HG03135 (cell line): ENCODE measurements around the gene SPIRE2.
"Not testable (repeated sequence)": the region's sequence is repeated elsewhere in the genome, so short reads cannot be mapped to it uniquely, and the experiment has no call there.

Source experiments
- ATAC-seq: cut with Tn5 transposase; IDR thresholded peaks from one replicate; pipeline ENCODE4 v1.9.1; 2021; ENCODE audit warnings: mild to moderate bottlenecking, moderate library complexity; ENCODE audit not compliant: unreplicated experiment

SPIRE2 gene

GRCh38 chr16:89828199-89828869 is at the start of gene SPIRE2:
Gene SPIRE2 (plus strand): TSS chr16:89828475. CDS start chr16:89828551, 76 bp downstream.
- ATAC-seq = peak; percentile 60

- no peak for ATAC-seq
These were observed 48.9 kb upstream of the SPIRE2 start for GRCh38 chr16:89779231-89779908.

DNA sequence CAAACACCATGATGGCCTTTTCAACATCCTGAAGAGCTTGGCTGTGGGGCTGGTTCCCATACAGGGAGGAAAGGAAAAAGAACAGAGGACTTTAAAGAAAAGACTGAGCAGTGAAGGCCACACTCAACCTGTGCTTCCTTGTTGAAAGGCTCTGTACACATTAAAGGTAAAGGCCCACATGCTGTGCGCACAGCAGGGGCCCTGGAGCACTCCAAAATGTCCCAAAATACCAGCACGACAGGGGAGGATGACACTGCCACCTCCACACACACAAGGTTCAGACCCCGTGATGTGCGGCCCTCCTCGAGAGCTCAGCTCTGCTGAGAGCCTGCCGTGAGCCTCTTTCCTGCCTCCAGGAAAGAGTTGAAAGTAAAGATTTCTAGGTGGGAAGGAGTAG is 48.4 kb upstream of the SPIRE2 start:
- ATAC-seq = no peak

DNA sequence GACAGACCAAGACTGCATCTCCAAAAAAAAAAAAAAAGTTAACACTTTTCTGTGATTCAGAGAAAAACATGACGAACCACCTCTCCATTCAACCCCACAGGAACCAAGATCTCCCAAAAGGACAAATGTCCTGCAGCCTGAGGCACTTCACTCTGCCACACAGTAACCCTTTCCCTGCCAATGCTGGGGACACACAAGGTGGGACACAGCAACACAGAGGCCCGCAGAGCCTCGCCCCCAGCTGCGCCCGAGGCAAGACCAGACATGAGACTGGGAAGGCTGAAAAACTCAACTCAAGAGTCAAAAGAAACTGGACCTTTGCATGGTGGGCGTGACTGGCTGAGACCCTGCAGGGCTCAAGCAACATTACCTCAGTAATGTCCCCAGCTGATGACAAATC is 45.8 kb upstream of the SPIRE2 start:
- no peak for ATAC-seq

DNA sequence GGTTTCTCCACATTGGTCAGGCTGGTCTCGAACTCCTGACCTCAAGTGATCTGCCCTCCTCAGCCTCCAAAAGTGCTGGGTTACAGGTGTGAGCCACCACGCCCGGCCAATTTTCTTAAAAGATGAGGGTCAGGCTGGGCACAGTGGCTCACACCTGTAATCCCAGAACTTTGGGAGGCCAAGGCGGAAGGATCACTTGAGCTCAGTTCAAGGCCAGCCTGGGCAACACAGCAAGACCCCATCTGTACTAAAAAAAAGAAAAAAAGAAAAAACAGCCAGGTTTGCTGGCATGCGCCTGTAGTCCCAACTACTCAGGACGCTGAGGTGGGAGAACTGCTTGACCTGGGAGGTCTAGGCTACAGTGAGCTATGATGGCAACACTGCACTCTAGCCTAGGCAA is 44.3 kb upstream of the SPIRE2 start:
- ATAC-seq = not testable (repeated sequence)

DNA sequence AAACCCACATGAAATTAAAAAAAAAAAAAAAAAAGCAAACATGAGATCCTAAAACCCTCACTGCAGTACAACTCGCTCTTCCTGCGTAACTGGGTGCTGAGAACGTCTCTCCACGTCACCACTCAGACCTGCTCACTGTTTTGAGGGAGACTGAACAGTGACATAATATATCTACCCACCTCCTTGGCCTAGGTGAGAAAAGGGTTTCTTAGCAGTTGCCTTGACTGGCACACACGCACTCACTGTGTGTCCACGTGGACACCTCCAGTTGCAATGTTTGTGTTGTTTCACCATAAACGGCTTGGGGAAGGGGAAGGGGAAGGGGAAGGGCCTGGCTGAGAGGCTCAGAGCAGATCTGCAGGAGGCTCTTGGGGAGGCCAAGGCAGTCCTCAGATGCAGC is 43.9 kb upstream of the SPIRE2 start:
- no peak for ATAC-seq

DNA sequence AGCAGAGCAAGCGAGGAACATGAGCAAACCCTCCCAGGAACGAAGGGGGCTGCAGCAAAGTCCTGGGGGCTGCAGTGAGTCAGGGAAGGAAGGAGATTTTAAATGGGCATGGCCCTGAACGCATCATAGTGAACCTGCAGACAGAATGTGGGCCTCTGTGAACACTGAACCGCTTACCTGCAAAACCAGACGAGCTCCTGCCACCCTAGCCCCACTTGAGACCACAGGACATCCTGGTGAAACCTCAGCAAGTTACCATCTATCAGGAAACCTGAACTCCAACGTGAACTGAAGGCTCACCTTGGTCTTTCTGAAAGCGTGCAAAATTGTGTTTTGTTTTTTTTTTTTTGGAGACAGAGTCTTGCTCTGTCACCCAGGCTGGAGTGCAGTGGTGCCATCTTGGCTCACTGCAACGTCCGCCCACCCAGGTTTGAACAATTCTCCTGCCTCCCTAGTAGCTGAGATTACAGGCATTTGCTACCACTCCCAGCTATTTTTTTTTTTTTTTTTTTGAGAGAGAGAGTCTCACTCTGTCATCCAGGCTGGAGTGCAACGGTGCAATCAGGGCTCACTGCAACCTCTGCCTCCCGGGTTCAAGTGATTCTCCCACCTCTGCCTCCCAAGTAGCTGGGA is 42.6 kb upstream of the SPIRE2 start:
- ATAC-seq = no peak

DNA sequence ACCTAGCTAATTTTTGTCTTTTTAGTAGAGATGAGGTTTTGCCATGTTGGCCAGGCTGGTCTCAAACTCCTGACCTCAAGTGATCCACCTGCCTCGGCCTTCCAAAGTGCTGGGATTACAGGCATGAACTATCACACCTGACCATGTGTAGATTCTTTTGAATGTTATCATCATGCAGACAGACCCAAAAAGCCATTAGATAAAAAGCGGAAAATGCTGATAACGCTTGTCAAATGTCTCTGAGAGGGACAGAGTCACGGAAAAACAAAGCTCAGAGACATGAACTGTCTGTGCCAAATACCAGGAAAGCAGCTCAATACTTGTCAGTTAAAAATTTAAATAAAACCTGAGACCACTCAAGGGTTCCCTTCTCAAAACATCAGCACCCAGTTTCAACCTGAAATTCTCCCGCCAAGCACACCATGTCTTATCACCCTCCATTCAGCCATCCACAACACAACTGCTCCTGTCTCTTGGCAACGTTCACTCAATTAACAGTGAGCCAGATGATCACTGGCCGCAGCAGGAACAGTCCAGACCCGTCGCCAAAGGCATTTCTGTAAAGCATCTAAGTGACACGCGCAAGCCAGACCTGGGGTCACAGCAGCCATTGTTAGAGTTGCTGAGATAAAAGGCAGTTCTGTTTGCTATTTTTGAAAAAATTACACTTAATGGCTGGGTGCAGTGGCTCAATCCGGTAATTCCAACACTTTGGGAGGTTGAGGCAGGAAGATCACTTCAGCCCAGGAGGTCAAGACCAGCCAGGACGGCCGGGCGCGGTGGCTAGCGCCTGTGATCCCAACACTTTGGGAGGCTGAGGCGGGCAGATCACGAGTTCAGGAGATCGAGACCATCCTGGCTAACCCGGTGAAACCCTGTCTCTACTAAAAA is 41.6 kb upstream of the SPIRE2 start:
- no peak for ATAC-seq

DNA sequence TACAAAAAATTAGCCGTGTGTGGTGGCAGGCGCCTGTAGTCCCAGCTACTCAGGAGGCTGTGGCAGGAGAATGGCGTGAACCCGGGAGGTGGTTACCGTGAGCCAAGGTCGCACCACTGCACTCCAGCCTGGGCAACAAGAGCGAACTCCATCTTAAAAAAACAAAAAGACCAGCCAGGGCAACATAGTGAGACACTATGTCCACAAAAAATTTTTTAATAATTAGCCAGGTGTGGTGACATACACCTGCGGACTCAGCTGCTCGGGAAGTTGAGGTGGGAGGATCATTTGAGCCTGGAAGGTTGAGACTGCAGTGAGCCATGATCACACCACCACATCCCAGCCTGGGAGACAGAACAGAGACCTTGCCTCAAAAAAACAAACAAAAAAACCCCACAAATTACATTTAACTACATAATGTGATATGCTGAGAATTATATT is 40.9 kb upstream of the SPIRE2 start:
- no peak for ATAC-seq

DNA sequence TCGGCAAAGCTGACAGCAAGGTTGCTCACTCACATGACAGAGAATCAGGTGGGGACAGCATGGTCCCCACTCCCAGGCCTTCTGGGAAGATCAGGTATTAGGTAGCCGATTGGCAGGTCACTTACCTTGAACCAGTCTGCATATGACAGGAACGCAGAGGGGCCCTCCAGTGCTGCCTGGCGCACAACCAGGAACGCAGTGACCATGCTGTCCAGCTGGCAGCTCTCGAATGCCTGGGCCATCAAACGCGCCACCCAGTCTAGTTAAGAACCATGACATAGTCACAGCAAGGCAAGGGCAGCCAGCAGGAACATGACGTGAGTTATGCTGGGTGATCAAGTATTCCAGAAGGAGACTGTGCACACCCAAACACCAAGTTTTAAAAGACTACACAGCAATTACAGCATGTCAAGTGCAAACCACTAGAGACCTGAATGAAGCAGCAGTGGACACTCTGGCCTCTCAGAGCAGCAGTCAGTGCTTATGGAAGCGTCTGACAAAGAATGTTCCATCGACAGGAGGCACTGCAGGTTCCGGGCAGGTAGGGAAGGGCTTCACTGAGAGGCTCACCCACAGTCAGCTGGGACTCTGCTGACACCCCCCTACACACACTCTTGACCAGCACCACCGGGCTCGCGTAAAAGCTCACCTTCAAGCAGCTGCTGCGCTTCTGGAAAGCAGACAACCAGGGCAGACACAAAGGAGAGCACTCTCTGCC is 36.8 kb upstream of the SPIRE2 start:
- no peak for ATAC-seq

GRCh38 chr16:89793092-89793491 is 35.2 kb upstream of the SPIRE2 start:
- ATAC-seq = not testable (repeated sequence)

DNA sequence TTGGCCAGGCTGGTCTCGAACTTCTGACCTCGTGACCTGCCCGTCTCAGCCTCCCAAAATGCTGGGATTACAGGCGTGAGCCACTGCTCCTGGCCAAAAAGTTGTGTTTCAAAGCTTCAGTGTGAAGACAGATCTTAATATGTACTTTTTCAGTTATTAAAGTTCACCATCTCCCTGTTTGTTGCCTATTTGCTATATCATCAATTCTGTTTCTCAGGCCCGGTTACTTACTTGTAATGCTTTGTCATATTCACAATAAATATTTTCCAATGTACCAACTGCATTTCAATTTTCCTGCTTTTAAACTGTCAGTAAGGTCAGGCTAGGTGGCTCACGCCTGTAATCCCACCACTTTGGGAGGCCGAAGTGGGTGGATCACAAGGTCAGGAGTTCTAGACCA is 34.3 kb upstream of the SPIRE2 start:
- ATAC-seq = no peak

DNA sequence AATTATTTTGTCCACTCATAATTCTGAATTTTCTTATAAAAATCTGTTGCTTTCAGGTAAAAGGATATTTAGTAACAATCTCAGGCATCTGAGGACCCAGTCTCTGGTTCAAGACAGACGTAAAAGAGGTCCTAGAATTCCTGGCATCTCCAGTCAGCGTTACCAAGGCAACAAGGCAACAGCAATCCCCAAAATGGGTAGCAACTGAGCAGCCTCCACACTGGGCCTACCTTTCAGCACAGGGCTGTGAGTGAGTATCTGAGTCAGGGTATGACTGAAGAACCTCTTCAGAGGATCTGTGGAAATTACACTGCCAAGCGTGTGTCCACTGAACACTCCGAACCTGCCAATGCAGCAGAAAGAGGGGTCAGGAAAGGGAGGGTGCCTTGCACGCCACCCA is 32.6 kb upstream of the SPIRE2 start:
- ATAC-seq = no peak

- ATAC-seq = no peak
These were observed 32.2 kb upstream of the SPIRE2 start for GRCh38 chr16:89796104-89796503.

- no peak for ATAC-seq
These were observed 30.1 kb upstream of the SPIRE2 start for GRCh38 chr16:89798126-89798525.

DNA sequence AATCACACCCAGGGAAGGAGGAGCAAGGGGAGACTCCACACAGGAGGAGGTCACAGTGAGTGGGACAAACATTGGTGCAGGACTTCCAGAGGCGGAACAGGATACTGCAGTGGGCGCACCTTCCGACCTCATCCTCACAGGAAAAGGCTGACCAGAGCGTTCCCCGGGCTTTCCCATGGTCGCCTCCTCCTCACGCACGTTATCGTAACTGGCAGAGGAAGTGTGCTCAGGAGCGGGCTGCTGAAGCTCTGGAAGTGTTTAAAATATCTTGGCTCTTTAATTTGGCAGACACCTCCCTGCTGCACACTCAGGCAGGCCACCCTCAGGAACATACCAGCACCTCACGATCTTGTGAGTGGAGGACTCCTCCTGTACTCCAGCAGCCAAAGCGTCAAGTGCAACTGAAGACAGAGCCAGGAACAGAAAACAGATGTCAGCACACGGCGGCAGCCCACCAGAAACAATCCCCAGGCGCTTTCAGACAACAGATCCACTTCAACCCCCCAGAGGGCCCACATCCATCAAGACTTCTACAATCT is 29.4 kb upstream of the SPIRE2 start:
- no peak for ATAC-seq

DNA sequence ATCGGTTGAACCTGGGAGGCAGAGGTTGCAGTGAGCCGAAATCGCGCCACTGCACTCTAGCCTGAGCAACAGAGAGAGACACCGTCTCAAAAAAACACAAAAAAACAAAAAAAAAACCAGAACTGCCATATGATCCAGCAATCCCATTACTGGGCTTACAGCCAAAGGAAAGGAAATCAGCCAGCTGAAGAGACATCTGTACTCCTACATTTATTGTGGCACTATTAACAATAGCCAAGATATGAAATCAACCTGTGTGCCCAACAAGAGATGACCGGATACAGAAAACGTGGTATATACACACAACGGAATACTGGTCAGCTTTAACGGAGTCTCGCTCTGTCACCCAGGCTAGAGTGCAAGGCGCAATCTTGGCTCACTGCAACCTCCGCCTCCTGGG is 26.5 kb upstream of the SPIRE2 start:
- ATAC-seq = no peak

GRCh38 chr16:89805136-89805905 is 23.0 kb upstream of the SPIRE2 start:
- no peak for ATAC-seq

DNA sequence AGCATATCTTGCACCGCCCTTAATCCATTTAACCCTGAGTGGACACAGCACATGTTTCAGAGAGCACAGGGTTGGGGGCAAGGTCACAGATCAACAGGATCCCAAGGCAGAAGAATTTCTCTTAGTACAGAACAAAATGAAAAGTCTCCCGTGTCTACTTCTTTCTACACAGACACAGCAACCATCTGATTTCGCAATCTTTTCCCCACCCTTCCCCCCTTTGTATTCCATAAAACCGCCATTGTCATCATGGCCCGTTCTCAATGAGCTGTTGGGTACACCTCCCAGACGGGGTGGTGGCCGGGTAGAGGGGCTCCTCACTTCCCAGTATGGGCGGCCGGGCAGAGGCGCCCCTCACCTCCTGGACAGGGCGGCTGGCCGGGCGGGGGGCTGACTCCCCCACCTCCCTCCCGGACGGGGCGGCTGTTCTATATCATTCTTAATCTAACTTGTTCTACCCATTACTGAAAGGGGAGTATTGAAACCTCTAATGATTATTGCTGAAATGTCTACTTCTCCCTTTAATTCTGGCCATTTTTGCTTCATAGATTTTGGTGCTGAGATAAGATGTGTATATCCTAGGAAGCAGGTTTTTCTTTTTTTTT is 21.6 kb upstream of the SPIRE2 start:
- ATAC-seq = not testable (repeated sequence)
